Endodermal cell (in vitro differentiated cells): ENCODE results near the gene C13orf42. TPM values are rescaled to one million over a fixed set of nuclear protein-coding genes. Genes with fewer than 3 reads are reported as not detected.
A peak's percentile ranks its signal among the peaks of the same experiment; 100 is the strongest.

Experiments
- DNase-seq: peaks from one replicate; pipeline ENCODE4 v3.0.0-alpha.2; 2017
- H3K27ac ChIP-seq: 2 replicates; pipeline ENCODE4 v1.5.1; 2013; ENCODE audit warnings: mild to moderate bottlenecking, low read depth, low read length, moderate library complexity
- H3K27me3 ChIP-seq: 2 replicates; pipeline ENCODE4 v1.6.1; 2013; ENCODE audit warnings: mild to moderate bottlenecking, low read length, moderate library complexity; ENCODE audit not compliant: insufficient read depth, control insufficient read depth, poor library complexity, severe bottlenecking
- H3K36me3 ChIP-seq: 2 replicates; pipeline ENCODE4 v1.7.0; 2013; ENCODE audit warnings: mild to moderate bottlenecking, low read length, moderate library complexity; ENCODE audit not compliant: control insufficient read depth, insufficient read depth
- H3K4me1 ChIP-seq: one replicate; pipeline ENCODE4 v1.7.0; 2013; ENCODE audit warnings: low read length; ENCODE audit not compliant: control insufficient read depth, insufficient read depth
- H3K4me3 ChIP-seq: 2 replicates; pipeline ENCODE4 v1.5.1; 2013; ENCODE audit warnings: mild to moderate bottlenecking, low read length, moderate library complexity
- H3K9ac ChIP-seq: 2 replicates; pipeline ENCODE4 v1.6.1; 2013; ENCODE audit warnings: mild to moderate bottlenecking, low read length, moderate library complexity; ENCODE audit not compliant: poor library complexity, severe bottlenecking; ENCODE audit errors: extremely low read depth
- H3K9me3 ChIP-seq: 2 replicates; pipeline ENCODE4 v1.6.1; 2013; ENCODE audit warnings: mild to moderate bottlenecking, low read length, moderate library complexity; ENCODE audit not compliant: control insufficient read depth
- H3K27ac Mint-ChIP-seq: 2 replicates; pipeline ENCODE4 v1.8.0; 2020; ENCODE audit warnings: mixed read lengths
- H3K27me3 Mint-ChIP-seq: 2 replicates; pipeline ENCODE4 v1.8.0; 2021; ENCODE audit warnings: mild to moderate bottlenecking, mixed read lengths; ENCODE audit not compliant: insufficient read depth
- H3K36me3 Mint-ChIP-seq: 2 replicates; pipeline ENCODE4 v1.8.0; 2020; ENCODE audit warnings: low read depth, mixed read lengths
- H3K4me1 Mint-ChIP-seq: 2 replicates; pipeline ENCODE4 v1.8.0; 2020; ENCODE audit warnings: mixed read lengths
- H3K4me3 Mint-ChIP-seq: 2 replicates; pipeline ENCODE4 v1.8.0; 2020; ENCODE audit warnings: mild to moderate bottlenecking, moderate library complexity, mixed read lengths
- H3K9me3 Mint-ChIP-seq: 2 replicates; pipeline ENCODE4 v1.8.0; 2020; ENCODE audit warnings: mild to moderate bottlenecking, mixed read lengths
- WGBS, 2 experiments: methylation state at CpG; one replicate each; pipeline versions ENCODE4 v1.1.5 to v1.1.7; 2013; ENCODE audit warnings: missing lambda C conversion rate in 2 of 2, mixed read lengths in 1 of 2; ENCODE audit not compliant: insufficient coverage in 1 of 2, insufficient read length in 1 of 2; 5-methylcytosine and 5-hydroxymethylcytosine counted together
- total RNA-seq, 2 donors: library from RNA; stranded (reverse); fragmentation: NEBNext Ultra II Directional in 1 of 2; extraction: Animal tissue kit (Norgen Biotek cat#: 25700) in 1 of 2; gene quantifications; 2 replicates in 1 of 2; 3 replicates in 1 of 2; pipeline ENCODE4 v1.2.1, GENCODE V29; 2021
- TF ChIP-seq, protein P1 (sequence below): fragments of 200-600 bp; sonication (generic); conservative IDR thresholded peaks from 2 replicates; pipeline ENCODE4 v1.5.0; 2021; ENCODE audit warnings: antibody characterized with exemption, mild to moderate bottlenecking

C13orf42 gene
- total RNA-seq, 2 donors from 2014 or later, result 19.0 to 27.7 TPM

DNA sequence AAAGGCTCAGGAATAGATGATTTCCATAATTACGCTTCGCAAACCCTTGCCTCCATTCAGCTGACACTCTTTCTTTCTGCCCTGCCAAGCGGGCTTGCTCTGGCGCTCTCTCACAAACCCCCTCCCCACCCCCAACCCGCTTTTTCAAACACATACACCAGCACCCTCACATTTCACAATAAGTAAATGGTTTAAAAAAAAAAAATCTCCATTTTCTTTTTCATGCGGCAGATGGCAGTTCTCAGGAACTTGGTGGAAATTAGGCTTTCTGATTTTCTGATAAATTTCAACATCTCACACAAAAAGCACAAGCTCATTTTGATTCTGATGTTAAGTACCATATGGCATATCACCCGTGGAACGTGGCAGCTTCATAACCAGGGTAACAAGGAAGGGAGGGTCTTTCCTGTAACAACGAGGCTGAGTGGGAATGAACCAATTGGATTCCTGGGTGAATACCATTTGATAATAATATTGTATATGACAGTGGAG is 43.8 kb downstream of the C13orf42 start:
- WGBS, 2 experiments, result 68 to 80% methylated on average over 5 to 9 of the region's 9 CpGs
- H3K9me3 Mint-ChIP-seq, result no peaks in the 10 kb centered on the region
- no peaks in the 10 kb centered on the region for H3K4me1 ChIP-seq
- TF ChIP-seq, protein P1, sequence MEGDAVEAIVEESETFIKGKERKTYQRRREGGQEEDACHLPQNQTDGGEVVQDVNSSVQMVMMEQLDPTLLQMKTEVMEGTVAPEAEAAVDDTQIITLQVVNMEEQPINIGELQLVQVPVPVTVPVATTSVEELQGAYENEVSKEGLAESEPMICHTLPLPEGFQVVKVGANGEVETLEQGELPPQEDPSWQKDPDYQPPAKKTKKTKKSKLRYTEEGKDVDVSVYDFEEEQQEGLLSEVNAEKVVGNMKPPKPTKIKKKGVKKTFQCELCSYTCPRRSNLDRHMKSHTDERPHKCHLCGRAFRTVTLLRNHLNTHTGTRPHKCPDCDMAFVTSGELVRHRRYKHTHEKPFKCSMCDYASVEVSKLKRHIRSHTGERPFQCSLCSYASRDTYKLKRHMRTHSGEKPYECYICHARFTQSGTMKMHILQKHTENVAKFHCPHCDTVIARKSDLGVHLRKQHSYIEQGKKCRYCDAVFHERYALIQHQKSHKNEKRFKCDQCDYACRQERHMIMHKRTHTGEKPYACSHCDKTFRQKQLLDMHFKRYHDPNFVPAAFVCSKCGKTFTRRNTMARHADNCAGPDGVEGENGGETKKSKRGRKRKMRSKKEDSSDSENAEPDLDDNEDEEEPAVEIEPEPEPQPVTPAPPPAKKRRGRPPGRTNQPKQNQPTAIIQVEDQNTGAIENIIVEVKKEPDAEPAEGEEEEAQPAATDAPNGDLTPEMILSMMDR, result no peak
- no peak overlapping the region for H3K27ac ChIP-seq
- H3K36me3 Mint-ChIP-seq, result no peaks in the 10 kb centered on the region
- no peaks in the 10 kb centered on the region for H3K27me3 ChIP-seq
- H3K27ac Mint-ChIP-seq, result no peak overlapping the region
- H3K9ac ChIP-seq, result no peak overlapping the region
- no peak overlapping the region for H3K4me3 Mint-ChIP-seq
- DNase-seq, result peak; percentile 26
- H3K4me1 Mint-ChIP-seq, result peaks cover 6% of the 10 kb centered on the region
- no peak overlapping the region for H3K4me3 ChIP-seq
- H3K9me3 ChIP-seq, result no peaks in the 10 kb centered on the region
- peaks cover 6% of the 10 kb centered on the region for H3K27me3 Mint-ChIP-seq
- H3K36me3 ChIP-seq, result no peaks in the 10 kb centered on the region

DNA sequence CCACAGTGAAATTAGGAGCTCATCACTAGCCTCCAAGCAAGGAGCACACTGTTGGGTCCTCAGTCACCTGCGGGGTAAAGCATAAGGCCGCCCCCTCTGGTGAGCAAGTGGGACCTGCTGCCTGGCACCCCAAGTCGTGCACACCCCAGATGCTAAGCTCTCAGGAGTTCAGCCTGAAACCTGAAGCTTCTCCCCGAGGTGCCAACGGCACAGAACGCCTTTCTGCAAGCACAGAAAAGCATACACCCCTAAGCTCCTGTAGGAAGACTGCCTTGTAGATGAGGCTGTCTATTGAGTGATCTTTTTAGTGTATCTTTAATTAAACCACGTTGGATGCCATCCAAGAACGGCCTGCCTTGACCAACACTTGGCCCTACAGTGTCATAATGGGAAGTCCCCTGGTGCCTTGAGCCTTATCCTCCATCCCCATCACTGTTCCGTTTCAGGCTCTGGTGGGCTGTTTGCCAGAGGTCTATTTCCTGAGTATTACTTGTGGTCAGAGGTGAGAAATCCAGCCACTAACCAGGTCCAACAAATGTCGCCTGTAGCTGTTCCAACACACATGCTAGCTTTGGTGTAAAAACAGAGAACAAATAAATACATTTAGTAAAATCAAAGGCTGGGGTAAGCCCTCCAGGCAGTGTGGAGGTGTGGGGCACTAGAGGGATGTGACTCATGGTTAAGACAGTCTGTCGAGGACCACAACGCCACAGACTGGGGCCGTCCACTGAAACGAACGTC is 44.8 kb downstream of the C13orf42 start:
- Histone ChIP-seq H3K27me3 (no peaks in the 10 kb centered on the region), H3K9ac (no peak overlapping the region), H3K4me3 (no peak overlapping the region), H3K4me1 (no peaks in the 10 kb centered on the region), H3K27ac (no peak overlapping the region), H3K36me3 (no peaks in the 10 kb centered on the region), H3K9me3 (no peaks in the 10 kb centered on the region)
- TF ChIP-seq, protein P1, result no peak
- H3K27me3 Mint-ChIP-seq, result peaks cover 6% of the 10 kb centered on the region
- H3K9me3 Mint-ChIP-seq, result no peaks in the 10 kb centered on the region
- H3K4me3 Mint-ChIP-seq, result no peak overlapping the region
- peak; percentile 45 for DNase-seq
- no peaks in the 10 kb centered on the region for H3K36me3 Mint-ChIP-seq
- H3K27ac Mint-ChIP-seq, result no peak overlapping the region
- peaks cover 6% of the 10 kb centered on the region for H3K4me1 Mint-ChIP-seq
- WGBS, 2 experiments, result 84 to 86% methylated on average over 10 to 15 of the region's 15 CpGs

DNA sequence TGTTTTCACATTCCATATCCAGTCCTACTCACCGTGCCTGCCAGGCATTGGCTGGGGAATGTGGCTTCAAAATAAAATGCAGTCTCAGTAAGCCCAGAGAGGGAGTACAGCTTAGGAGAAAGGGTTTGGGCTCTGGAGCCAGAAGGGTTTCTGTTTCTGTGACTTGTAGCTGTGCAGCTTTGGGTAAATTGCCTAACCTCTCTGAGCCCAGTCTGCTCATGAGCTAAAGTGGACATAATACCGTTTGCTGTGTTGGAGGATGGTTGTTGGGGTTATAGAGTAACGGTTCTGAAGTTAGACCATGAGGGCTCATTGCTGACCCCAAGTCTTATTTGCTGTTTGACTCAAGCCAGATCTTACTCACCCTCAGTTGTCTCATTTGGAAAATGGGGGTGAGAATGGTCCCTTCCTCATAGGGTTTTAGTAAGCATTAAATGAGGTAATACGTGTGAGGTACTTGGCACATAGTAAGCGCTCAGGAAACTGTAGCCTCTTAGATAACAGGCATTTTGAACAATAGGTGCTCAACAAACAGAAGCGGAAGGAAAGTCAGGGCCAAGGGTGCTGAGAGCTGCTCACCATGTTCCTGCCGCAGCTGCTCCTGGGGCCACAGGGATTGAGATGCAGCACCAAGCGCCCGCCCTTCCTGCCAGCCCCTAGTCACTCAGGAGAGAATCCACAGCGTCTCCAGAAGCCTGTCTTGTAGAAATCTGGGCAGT is 45.5 kb downstream of the C13orf42 start:
- no peaks in the 10 kb centered on the region for H3K9me3 ChIP-seq
- WGBS, 2 experiments, result 94 to 100% methylated on average over 3 to 10 of the region's 10 CpGs
- H3K27ac ChIP-seq, result no peak overlapping the region
- H3K4me1 Mint-ChIP-seq, result peaks cover 6% of the 10 kb centered on the region
- peaks cover 6% of the 10 kb centered on the region for H3K27me3 Mint-ChIP-seq
- peak; percentile 26 for DNase-seq
- no peak overlapping the region for H3K27ac Mint-ChIP-seq
- H3K4me1 ChIP-seq, result no peaks in the 10 kb centered on the region
- no peak overlapping the region for H3K4me3 Mint-ChIP-seq
- H3K27me3 ChIP-seq, result no peaks in the 10 kb centered on the region
- no peaks in the 10 kb centered on the region for H3K9me3 Mint-ChIP-seq
- H3K4me3 ChIP-seq, result no peak overlapping the region
- TF ChIP-seq, protein P1, result no peak
- H3K36me3 Mint-ChIP-seq, result no peaks in the 10 kb centered on the region
- H3K36me3 ChIP-seq, result no peaks in the 10 kb centered on the region
- no peak overlapping the region for H3K9ac ChIP-seq
